CD4-positive, alpha-beta T cell (primary cell): ENCODE measurements around the gene TAS2R9. TPM values are rescaled to one million over a fixed set of nuclear protein-coding genes. Genes with fewer than 3 reads are reported as not detected.
"Not testable (repeated sequence)": the region's sequence is repeated elsewhere in the genome, so short reads cannot be mapped to it uniquely, and the experiment has no call there.

Experiments
- ATAC-seq: fragments of 200-7000 bp; cut with Tn5 transposase; one replicate; pipeline ENCODE4 v1.10.0; 2022; ENCODE audit warnings: mild to moderate bottlenecking; ENCODE audit not compliant: poor library complexity
- CTCF ChIA-PET: fragments of 350-600 bp; sonication (Branson Sonifier 250); formaldehyde crosslinking; loops from one replicate; lab custom pipeline; 2021; ENCODE audit warnings: antibody characterized with exemption, inconsistent platforms; lab: Charles Lee
- POLR2A ChIA-PET: fragments of 350-600 bp; sonication (Branson Sonifier 250); formaldehyde crosslinking; loops from one replicate; lab custom pipeline; 2021; ENCODE audit warnings: antibody characterized with exemption, inconsistent platforms; lab: Charles Lee
- DNase-seq, 14 experiments: peaks; one replicate each; pipeline ENCODE4 v3.0.0-alpha.2; 2013 to 2020; ENCODE audit warnings: mixed read lengths in 2 of 14
- H3K27ac ChIP-seq, 2 donors: one replicate each; pipeline versions ENCODE4 v1.5.1 to v1.7.0; 2013; ENCODE audit warnings: low read length in 2 of 2, low read depth in 1 of 2, mild to moderate bottlenecking in 1 of 2
- H3K27me3 ChIP-seq, 2 experiments: 1 replicate in 1 of 2; 2 replicates in 1 of 2; pipeline versions ENCODE4 v1.6.1 to v1.7.0; 2013; ENCODE audit warnings: low read length in 2 of 2, control low read depth in 1 of 2, mild to moderate bottlenecking in 1 of 2, moderate library complexity in 1 of 2; ENCODE audit not compliant: insufficient read depth in 2 of 2, control insufficient read depth in 1 of 2
- H3K36me3 ChIP-seq: one replicate; pipeline ENCODE4 v1.6.1; 2013; ENCODE audit warnings: low read length, control low read depth; ENCODE audit not compliant: insufficient read depth
- H3K4me1 ChIP-seq: one replicate; pipeline ENCODE4 v1.6.1; 2013; ENCODE audit warnings: low read length, control low read depth; ENCODE audit not compliant: insufficient read depth
- H3K4me3 ChIP-seq: one replicate; pipeline ENCODE4 v1.5.1; 2013; ENCODE audit warnings: mild to moderate bottlenecking, low read length, moderate library complexity
- H3K9me3 ChIP-seq, 2 experiments: 1 replicate in 1 of 2; 2 replicates in 1 of 2; pipeline versions ENCODE4 v1.6.1 to v1.7.0; 2013; ENCODE audit warnings: low read length in 2 of 2, mild to moderate bottlenecking in 2 of 2, control low read depth in 1 of 2, moderate library complexity in 1 of 2; ENCODE audit not compliant: control insufficient read depth in 1 of 2, insufficient read depth in 1 of 2
- H3K27ac Mint-ChIP-seq: one replicate; pipeline ENCODE4 v1.8.0; 2020; ENCODE audit warnings: mixed read lengths
- H3K27me3 Mint-ChIP-seq: one replicate; pipeline ENCODE4 v1.8.0; 2021; ENCODE audit warnings: mixed read lengths
- H3K36me3 Mint-ChIP-seq: one replicate; pipeline ENCODE4 v1.8.0; 2021; ENCODE audit warnings: low read depth, mixed read lengths
- H3K4me1 Mint-ChIP-seq: one replicate; pipeline ENCODE4 v1.8.0; 2021; ENCODE audit warnings: low read depth, mixed read lengths
- H3K4me3 Mint-ChIP-seq: one replicate; pipeline ENCODE4 v1.8.0; 2020; ENCODE audit warnings: mild to moderate bottlenecking, mixed read lengths
- H3K9me3 Mint-ChIP-seq: one replicate; pipeline ENCODE4 v1.8.0; 2020; ENCODE audit warnings: mixed read lengths
- intact Hi-C, 2 experiments: fragments of 100-400 bp; cut with DNase I in 1 of 2; cut with micrococcal nuclease in 1 of 2; formaldehyde crosslinking; loops; one replicate each; pipeline versions ENCODE4 v1.15.1 to v1.9.0; 2023 to 2025; cut with DNase I, micrococcal nuclease
- total RNA-seq, 174 experiments: library from RNA in 2 of 174; stranded (reverse) in 2 of 174; gene quantifications; one replicate each; pipeline ENCODE4 v1.2.3 and lab custom pipeline; 2021 to 2026
- TF ChIP-seq, protein P1 (sequence below): fragments of 200-600 bp; IDR thresholded peaks from one replicate; pipeline ENCODE4 v1.8.0; 2022; ENCODE audit warnings: antibody characterized with exemption, mild to moderate bottlenecking

TAS2R9 gene
- total RNA-seq, 2 experiments from 2014 or later: not detected

- Mint-ChIP-seq H3K27me3 (peaks cover 4% of the 10 kb centered on the region), H3K36me3 (no peaks in the 10 kb centered on the region), H3K27ac (no peak overlapping the region), H3K4me3 (no peak overlapping the region), H3K4me1 (no peaks in the 10 kb centered on the region), H3K9me3 (no peaks in the 10 kb centered on the region)
- H3K36me3 ChIP-seq: no peaks in the 10 kb centered on the region
- peaks cover 0 to 7% of the 10 kb centered on the region in 2 experiments for H3K9me3 ChIP-seq
- TF ChIP-seq, protein P1, sequence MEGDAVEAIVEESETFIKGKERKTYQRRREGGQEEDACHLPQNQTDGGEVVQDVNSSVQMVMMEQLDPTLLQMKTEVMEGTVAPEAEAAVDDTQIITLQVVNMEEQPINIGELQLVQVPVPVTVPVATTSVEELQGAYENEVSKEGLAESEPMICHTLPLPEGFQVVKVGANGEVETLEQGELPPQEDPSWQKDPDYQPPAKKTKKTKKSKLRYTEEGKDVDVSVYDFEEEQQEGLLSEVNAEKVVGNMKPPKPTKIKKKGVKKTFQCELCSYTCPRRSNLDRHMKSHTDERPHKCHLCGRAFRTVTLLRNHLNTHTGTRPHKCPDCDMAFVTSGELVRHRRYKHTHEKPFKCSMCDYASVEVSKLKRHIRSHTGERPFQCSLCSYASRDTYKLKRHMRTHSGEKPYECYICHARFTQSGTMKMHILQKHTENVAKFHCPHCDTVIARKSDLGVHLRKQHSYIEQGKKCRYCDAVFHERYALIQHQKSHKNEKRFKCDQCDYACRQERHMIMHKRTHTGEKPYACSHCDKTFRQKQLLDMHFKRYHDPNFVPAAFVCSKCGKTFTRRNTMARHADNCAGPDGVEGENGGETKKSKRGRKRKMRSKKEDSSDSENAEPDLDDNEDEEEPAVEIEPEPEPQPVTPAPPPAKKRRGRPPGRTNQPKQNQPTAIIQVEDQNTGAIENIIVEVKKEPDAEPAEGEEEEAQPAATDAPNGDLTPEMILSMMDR: no peak
- H3K27ac ChIP-seq: no peak overlapping the region
- no peak overlapping the region for H3K4me3 ChIP-seq
- CTCF ChIA-PET: no interaction called here
- DNase-seq (no peak), ATAC-seq (no peak)
- peaks cover 0 to 7% of the 10 kb centered on the region in 2 experiments for H3K27me3 ChIP-seq
- POLR2A ChIA-PET: no interaction called here
- H3K4me1 ChIP-seq: no peaks in the 10 kb centered on the region
- intact Hi-C loops: no loop called here
These were observed 15.7 kb downstream of the TAS2R9 start for GRCh38 chr12:10794222-10794621.

DNA sequence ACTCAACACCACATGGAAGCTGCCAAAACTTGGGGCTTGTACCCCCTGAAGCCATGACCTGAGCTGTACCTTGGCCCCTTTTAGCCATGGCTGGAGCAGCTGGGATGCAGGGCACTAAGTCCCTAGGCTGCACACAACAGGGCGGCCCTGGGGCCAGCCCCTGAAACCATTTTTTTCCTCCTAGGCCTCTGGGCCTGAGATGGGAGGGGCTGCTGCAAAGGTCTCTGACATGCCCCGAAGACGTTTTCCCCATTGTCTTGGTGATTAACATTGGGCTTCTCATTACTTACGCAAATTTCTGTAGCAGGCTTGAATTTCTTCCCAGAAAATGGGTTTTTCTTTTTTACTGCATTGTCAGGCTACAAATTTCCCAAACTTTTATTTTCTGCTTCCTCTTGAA lies 18.2 kb downstream of the TAS2R9 start:
- H3K4me1 Mint-ChIP-seq, H3K27me3 Mint-ChIP-seq, POLR2A ChIA-PET: not testable (repeated sequence)

GRCh38 chr12:10783252-10783651 lies 26.7 kb downstream of the TAS2R9 start:
- intact Hi-C loops: no loop called here
- Histone ChIP-seq H3K36me3 (no peaks in the 10 kb centered on the region), H3K9me3 (no peaks in the 10 kb centered on the region), H3K27ac (no peak overlapping the region), H3K27me3 (no peaks in the 10 kb centered on the region), H3K4me3 (no peak overlapping the region), H3K4me1 (no peaks in the 10 kb centered on the region)
- no peak for ATAC-seq
- H3K27me3 Mint-ChIP-seq: peaks cover 9% of the 10 kb centered on the region
- H3K4me3 Mint-ChIP-seq: no peak overlapping the region
- TF ChIP-seq, protein P1: no peak
- CTCF ChIA-PET: no interaction called here
- H3K27ac Mint-ChIP-seq: no peak overlapping the region
- H3K9me3 Mint-ChIP-seq: no peaks in the 10 kb centered on the region
- no peaks in the 10 kb centered on the region for H3K4me1 Mint-ChIP-seq
- POLR2A ChIA-PET: no interaction called here
- H3K36me3 Mint-ChIP-seq: no peaks in the 10 kb centered on the region
- no peak for DNase-seq

More for the DNA sequence above, 18.2 kb downstream of the TAS2R9 start:
- intact Hi-C loops, DNase-seq, H3K4me1 ChIP-seq, H3K27me3 ChIP-seq, CTCF ChIA-PET, H3K4me3 ChIP-seq, H3K27ac ChIP-seq, H3K9me3 Mint-ChIP-seq, H3K9me3 ChIP-seq, H3K27ac Mint-ChIP-seq, H3K36me3 ChIP-seq, H3K36me3 Mint-ChIP-seq, H3K4me3 Mint-ChIP-seq, ATAC-seq: not testable (repeated sequence)

DNA sequence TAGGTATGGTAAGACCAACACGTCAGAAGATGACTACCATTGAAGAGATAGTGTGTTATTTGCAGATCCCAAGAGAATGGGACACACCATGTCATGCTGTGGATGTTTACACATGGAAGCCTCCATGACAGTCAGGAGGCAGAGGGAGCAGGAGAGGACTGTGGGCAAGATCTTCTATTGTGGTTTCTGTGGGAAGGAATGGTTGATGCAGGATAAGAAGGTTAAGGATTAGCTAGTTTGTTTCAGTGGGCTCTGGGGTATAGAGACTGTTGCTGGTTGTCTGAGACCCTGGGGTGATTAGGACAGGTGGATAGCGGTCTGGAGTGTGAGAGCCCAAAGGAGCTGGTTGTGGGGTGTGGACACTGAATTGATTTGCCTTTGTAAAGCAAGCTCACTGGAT lies 30.9 kb downstream of the TAS2R9 start:
- Histone ChIP-seq H3K9me3 (no peaks in the 10 kb centered on the region), H3K27me3 (no peaks in the 10 kb centered on the region), H3K27ac (no peak overlapping the region), H3K4me1 (no peaks in the 10 kb centered on the region), H3K4me3 (no peak overlapping the region), H3K36me3 (no peaks in the 10 kb centered on the region)
- DNase-seq (no peak), ATAC-seq (no peak)
- H3K4me1 Mint-ChIP-seq: no peaks in the 10 kb centered on the region
- no peaks in the 10 kb centered on the region for H3K36me3 Mint-ChIP-seq
- peaks cover 13% of the 10 kb centered on the region for H3K27me3 Mint-ChIP-seq
- H3K4me3 Mint-ChIP-seq: no peak overlapping the region
- no peak overlapping the region for H3K27ac Mint-ChIP-seq
- CTCF ChIA-PET: interaction anchor here (1.3 to 1.5 kb wide), 2 partner anchors 29 to 708 kb away, joined by 3 to 4 read pairs; no protein-coding TSS in a partner anchor
- intact Hi-C loops: loop anchor here in 1 of 2 experiments (10.0 kb wide), 1 partner anchor 186 kb away; no protein-coding TSS in a partner anchor
- TF ChIP-seq, protein P1: no peak
- no peaks in the 10 kb centered on the region for H3K9me3 Mint-ChIP-seq
- POLR2A ChIA-PET: no interaction called here
